ENCODE data around the gene BDKRB1. TPM values are rescaled to one million over a fixed set of nuclear protein-coding genes. Genes with fewer than 3 reads are reported as not detected.

BDKRB1 gene
- total RNA-seq, 1 donor from 2014 or later: not detected

- no peaks in the 10 kb centered on the region for H3K36me3 ChIP-seq
- no peak overlapping the region for H3K27ac ChIP-seq
- no peak for DNase-seq (ENCODE audit: low spot score in 2 of 2)
Measured at GRCh38 chr14:96267336-96267735, 11.3 kb downstream of the BDKRB1 start.

GRCh38 chr14:96267916-96268315 lies 11.9 kb downstream of the BDKRB1 start:
- H3K27ac ChIP-seq: no peak overlapping the region
- no peaks in the 10 kb centered on the region for H3K36me3 ChIP-seq
- no peak for TF ChIP-seq CTCF (IDR thresholded peaks at IDR 0.05)
- H3K27me3 ChIP-seq: no peaks in the 10 kb centered on the region
- DNase-seq (ENCODE audit: low spot score in 2 of 2): no peak
- no peaks in the 10 kb centered on the region for H3K4me1 ChIP-seq
- H3K4me3 ChIP-seq: no peak overlapping the region
- H3K9me3 ChIP-seq: no peaks in the 10 kb centered on the region
- intact Hi-C loops (cut with DNase I): no loop called here

More at GRCh38 chr14:96267336-96267735, 11.3 kb downstream of the BDKRB1 start:
- intact Hi-C loops (cut with DNase I): no loop called here
- H3K9me3 ChIP-seq: no peaks in the 10 kb centered on the region
- TF ChIP-seq CTCF (IDR thresholded peaks at IDR 0.05): no peak
- H3K4me1 ChIP-seq: no peaks in the 10 kb centered on the region
- H3K4me3 ChIP-seq: no peak overlapping the region
- no peaks in the 10 kb centered on the region for H3K27me3 ChIP-seq

- H3K27me3 ChIP-seq: no peaks in the 10 kb centered on the region
- no peak overlapping the region for H3K27ac ChIP-seq
- no peaks in the 10 kb centered on the region for H3K36me3 ChIP-seq
- H3K4me1 ChIP-seq: no peaks in the 10 kb centered on the region
- H3K9me3 ChIP-seq: no peaks in the 10 kb centered on the region
- no peak overlapping the region for H3K4me3 ChIP-seq
- TF ChIP-seq CTCF (IDR thresholded peaks at IDR 0.05): no peak
- intact Hi-C loops (cut with DNase I): no loop called here
- DNase-seq (ENCODE audit: low spot score in 2 of 2): no peak
Measured at GRCh38 chr14:96268431-96269358, 12.7 kb downstream of the BDKRB1 start.

- intact Hi-C loops (cut with DNase I): no loop called here
- Histone ChIP-seq H3K36me3 (no peaks in the 10 kb centered on the region), H3K27me3 (no peaks in the 10 kb centered on the region), H3K9me3 (no peaks in the 10 kb centered on the region), H3K4me1 (no peaks in the 10 kb centered on the region), H3K27ac (no peak overlapping the region), H3K4me3 (no peak overlapping the region)
- no peak for DNase-seq (ENCODE audit: low spot score in 2 of 2)
- TF ChIP-seq CTCF (IDR thresholded peaks at IDR 0.05): no peak
Measured at GRCh38 chr14:96269359-96269710, 13.3 kb downstream of the BDKRB1 start.

GRCh38 chr14:96270565-96271420 lies 14.8 kb downstream of the BDKRB1 start:
- Histone ChIP-seq H3K27me3 (no peaks in the 10 kb centered on the region), H3K4me3 (no peak overlapping the region), H3K9me3 (no peaks in the 10 kb centered on the region), H3K27ac (no peak overlapping the region), H3K36me3 (no peaks in the 10 kb centered on the region), H3K4me1 (no peaks in the 10 kb centered on the region)
- intact Hi-C loops (cut with DNase I): no loop called here
- no peak for DNase-seq (ENCODE audit: low spot score in 2 of 2)
- TF ChIP-seq CTCF (IDR thresholded peaks at IDR 0.05): no peak

All from ascending aorta (tissue), 2 donors.